ENCODE measurements around the gene FAM20C.
"Not testable (repeated sequence)": the region's sequence is repeated elsewhere in the genome, so short reads cannot be mapped to it uniquely, and the experiment has no call there.

The FAM20C gene

GRCh38 chr7:261341-262250 lies 69.2 kb downstream of the FAM20C start:
- no peak for FAIRE-seq

- no peak for FAIRE-seq
Measured at GRCh38 chr7:262251-262572, 69.8 kb downstream of the FAM20C start.

- FAIRE-seq: not testable (repeated sequence)
Measured at GRCh38 chr7:262631-263311, 70.4 kb downstream of the FAM20C start.

- not testable (repeated sequence) for FAIRE-seq
Measured at GRCh38 chr7:263483-264351, 71.3 kb downstream of the FAM20C start.

- FAIRE-seq: no peak
Measured at GRCh38 chr7:264541-265191, 72.3 kb downstream of the FAM20C start.

- no peak for FAIRE-seq
Measured at GRCh38 chr7:265192-265997, 73.0 kb downstream of the FAM20C start.

GRCh38 chr7:265998-266850 lies 73.9 kb downstream of the FAM20C start:
- no peak for FAIRE-seq

- no peak for FAIRE-seq
Measured at GRCh38 chr7:266851-267840, 74.8 kb downstream of the FAM20C start.

GRCh38 chr7:268991-269390 lies 76.6 kb downstream of the FAM20C start:
- FAIRE-seq: no peak

- FAIRE-seq: no peak
Measured at GRCh38 chr7:269721-270120, 77.3 kb downstream of the FAM20C start.

- no peak for FAIRE-seq
Measured at GRCh38 chr7:270351-270983, 78.1 kb downstream of the FAM20C start.

- no peak for FAIRE-seq
Measured at GRCh38 chr7:271266-272107, 79.1 kb downstream of the FAM20C start.

- no peak for FAIRE-seq
Measured at GRCh38 chr7:272108-272615, 79.8 kb downstream of the FAM20C start.

GRCh38 chr7:272631-273030 lies 80.3 kb downstream of the FAM20C start:
- no peak for FAIRE-seq

- FAIRE-seq: no peak
Measured at GRCh38 chr7:273327-273726, 81.0 kb downstream of the FAM20C start.

GRCh38 chr7:274266-274665 lies 81.9 kb downstream of the FAM20C start:
- FAIRE-seq: no peak

GRCh38 chr7:276230-276835 lies 84.0 kb downstream of the FAM20C start:
- no peak for FAIRE-seq

Data from A204.1 (cell line).